ENCODE data around the gene RFX2. TPM values are rescaled to one million over a fixed set of nuclear protein-coding genes. Genes with fewer than 3 reads are reported as not detected.
"Not testable (repeated sequence)": the region's sequence is repeated elsewhere in the genome, so short reads cannot be mapped to it uniquely, and the experiment has no call there.

The RFX2 gene
- polyA plus RNA-seq, 3 donors: 6.9 to 11.1 (median 8.1) TPM

DNA sequence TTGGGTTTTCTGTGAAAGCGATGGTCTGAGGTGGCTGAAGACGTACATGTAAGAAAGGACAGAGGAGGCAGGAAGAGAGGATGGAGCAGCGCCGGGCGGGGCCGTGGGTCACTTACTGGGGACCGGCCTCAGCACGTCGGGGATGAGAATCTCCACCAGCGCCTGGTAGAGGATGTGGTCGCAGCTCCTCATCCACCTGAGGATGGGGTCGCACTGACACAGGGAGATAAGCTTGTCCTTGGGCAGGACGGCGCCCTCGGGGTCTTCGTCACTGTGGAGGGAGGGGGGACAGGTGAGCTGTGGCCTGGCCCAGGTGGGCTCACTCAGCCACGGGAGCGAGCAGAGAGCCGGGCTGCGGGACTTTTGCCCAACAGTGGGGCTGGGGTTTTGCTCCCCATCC is 103.4 kb downstream of the RFX2 start:
- no peak for DNase-seq (ENCODE audit: extremely low read depth in 1 of 11, low read depth in 9 of 11, low spot score in 4 of 11)

DNA sequence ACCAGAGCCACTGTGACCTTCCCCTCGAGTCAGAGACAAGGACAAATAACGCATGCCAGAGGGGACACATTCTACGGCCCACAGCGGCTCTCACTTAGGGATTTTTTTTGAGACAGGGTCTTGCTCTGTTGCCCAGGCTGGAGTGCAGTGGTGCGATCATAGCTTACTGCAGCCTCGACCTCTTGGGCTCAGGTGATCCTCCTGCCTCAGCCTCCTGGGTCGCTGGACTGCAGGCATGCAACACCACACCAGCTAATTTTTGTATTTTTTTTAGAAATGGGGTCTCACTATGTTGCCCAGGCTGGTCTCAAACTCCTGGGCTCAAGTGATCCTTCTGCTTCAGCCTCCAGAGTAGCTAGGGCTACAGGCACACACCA is 104.2 kb downstream of the RFX2 start:
- DNase-seq (ENCODE audit: extremely low read depth in 1 of 11, low read depth in 9 of 11, low spot score in 4 of 11): not testable (repeated sequence)

DNA sequence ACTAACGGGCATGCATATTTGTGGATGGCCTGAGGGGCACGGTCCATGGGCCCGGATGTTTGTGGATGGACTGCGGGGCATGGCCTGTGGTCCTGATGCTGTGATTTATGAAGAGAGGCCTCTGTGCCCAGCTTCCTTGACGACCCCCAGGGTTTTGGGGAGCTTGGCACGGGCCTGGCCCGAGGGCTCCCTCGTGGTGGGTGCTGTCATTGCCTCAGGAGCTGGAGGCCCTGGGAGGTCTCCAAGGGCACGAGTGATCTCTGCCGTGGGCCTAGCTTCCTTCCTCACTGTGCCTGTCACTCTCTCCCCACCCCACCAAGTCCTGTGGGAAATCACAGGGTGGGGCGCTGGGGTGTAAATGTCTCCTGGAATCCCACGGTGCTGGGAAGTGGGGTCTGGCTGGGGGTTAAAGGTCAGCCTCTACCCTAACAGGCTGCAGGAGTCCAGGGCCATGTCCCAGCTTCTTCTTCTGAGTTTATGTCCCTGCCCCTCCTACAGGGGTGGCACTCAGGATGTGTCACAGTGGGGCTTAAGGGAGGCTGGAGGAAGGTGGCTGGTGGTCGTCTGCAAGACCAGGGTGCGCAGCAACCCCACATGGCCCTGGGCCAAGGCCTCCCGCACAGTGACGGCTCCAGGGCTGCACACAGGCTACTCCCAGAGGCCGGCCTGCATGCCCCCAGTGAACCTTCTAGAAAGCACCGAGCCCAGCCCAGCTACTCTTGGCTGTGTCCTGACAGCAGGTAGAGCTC is 104.8 kb downstream of the RFX2 start:
- no peak for DNase-seq (ENCODE audit: extremely low read depth in 1 of 11, low read depth in 9 of 11, low spot score in 4 of 11)

DNA sequence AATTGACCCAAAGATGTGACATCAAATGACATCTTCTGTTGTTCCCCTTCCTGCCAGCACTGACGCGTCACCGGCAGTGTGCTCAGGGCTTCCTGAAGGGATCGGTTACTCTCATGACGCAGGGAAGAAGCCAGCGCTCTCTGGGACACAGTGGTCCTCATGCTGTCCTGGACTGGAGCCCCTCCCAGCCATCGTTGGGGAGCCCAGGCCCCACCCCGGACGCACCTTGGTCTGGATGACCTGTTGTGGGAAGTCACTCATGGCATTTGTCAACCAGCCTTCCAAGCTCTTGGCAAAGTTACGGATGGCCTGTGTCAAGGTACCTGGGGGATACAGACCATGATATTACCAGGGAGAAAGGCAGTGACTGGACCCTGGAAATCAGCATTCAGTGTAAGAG is 106.3 kb downstream of the RFX2 start:
- DNase-seq (ENCODE audit: extremely low read depth in 1 of 11, low read depth in 9 of 11, low spot score in 4 of 11): no peak

GRCh38 chr19:6002591-6002990 is 107.7 kb downstream of the RFX2 start:
- DNase-seq (ENCODE audit: extremely low read depth in 1 of 11, low read depth in 9 of 11, low spot score in 4 of 11): no peak

DNA sequence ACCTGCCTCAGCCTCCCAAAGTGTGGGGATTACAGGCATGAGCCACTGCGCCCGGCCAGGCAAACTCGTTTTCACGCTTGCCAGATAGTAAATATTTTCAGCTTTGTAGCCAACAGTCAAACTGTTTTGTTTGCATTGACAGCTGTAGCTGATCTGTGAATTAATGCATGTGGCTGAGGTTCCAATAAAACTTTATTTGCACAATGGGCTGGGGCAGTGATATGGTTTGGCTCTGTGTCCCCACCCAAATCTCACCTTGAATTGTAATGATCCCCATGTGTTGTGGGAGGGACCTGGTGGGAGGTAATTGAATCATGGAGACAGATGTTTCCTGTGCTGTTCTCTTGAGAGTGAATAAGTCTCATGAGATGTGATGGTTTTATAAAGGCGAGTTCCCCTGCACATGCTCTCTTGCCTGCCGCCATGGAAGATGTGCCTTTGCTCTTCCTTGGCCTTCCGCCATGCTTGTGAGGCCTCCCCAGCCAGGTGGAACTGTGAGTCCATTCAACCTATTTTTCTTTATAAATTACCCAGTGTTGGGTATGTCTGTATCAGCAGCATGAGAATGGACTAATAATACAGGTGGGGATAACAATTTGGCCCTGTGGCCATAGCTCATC is 110.0 kb downstream of the RFX2 start:
- no peak for DNase-seq (ENCODE audit: extremely low read depth in 1 of 11, low read depth in 9 of 11, low spot score in 4 of 11)

DNA sequence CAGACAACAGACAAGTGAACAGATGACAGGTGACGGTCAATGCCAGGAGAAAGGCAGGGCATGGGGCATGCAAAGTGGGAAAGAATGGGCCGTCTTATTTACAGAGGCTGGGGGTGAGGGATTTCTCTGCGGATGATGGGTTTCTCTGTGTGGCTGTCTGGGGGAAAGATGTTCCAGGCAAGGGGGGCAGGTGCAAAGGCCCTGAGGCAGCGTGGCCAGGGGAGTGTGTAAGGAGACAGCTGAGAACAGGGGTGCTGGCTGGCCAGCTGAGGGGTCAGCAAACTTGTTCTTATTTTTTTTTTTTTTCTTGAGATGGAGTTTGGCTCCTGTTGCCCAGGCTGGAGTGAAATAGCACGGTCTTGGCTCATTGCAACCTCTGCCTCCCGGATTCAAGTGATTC is 110.6 kb downstream of the RFX2 start:
- no peak for DNase-seq (ENCODE audit: extremely low read depth in 1 of 11, low read depth in 9 of 11, low spot score in 4 of 11)

DNA sequence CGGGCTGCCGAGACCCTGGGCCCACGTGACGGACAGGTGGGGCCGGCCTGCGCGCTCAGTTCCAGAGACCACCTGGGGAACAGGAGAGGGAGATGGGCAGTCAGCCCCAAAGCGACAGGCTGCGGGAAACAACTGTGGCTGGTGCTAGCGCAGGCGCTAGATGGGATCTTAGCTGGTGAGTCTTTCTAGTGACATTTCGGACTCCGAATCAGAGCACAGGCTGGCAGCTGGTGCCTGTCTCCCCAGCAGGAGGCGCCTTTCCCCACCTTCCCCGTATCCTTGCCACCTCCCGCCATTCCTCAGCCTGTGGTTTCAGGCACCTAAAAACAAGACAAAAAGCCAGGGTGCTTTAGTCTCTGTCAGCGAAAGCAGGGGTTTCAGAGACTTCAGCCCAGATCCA is 112.9 kb downstream of the RFX2 start:
- DNase-seq (ENCODE audit: extremely low read depth in 1 of 11, low read depth in 9 of 11, low spot score in 4 of 11): no peak

DNA sequence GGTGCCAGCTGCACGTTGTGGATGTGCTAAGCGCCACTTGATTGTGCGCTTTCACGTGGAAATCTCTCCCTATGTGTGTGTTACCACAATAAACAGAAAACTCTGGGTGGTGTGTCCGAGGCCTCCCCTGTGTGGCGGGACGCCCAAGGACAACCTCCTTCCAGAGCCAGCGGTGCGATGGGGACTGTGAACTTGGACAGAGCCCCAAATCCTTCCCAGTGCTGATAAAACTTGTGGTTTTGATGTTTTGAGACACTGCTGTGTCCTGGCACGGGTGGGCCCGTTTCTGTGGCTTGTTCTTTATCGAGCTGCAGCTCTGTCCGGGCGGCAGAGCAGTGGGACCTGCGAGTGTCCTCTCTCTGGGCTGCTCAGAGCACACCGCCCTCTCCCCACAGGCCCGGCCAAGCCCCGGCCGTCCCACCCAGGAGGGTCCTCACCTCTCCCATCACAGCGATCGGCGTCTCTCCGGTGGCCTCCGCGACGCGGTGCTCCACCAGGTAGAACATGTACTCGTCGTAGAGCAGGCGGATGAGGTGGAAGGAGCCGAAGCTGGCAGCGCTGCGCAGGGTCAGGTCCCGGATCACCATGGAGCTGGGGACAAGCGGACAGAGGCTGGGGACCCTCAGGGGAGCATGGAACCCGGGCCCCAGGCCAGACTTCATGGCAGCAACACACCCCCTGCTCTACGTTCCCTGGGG is 113.5 kb downstream of the RFX2 start:
- no peak for DNase-seq (ENCODE audit: extremely low read depth in 1 of 11, low read depth in 9 of 11, low spot score in 4 of 11)

DNA sequence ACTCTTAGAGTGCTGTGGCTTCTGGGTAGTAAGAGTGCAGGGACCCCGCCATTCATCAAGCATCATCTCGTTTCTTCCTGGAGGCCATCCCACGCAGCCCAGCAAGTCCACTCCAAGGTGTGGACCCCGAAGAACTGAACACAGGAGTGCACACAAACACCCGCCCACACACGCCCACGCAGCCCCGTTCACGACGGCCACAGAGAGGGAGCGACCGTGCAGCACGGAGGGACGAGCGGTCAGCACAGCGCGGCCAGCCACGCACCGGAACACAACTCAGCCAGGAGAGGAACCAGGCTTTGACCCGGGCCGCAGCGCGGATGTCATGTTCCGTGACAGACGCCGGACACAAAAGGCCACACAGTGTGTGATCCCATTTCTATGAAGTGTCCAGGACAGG is 114.2 kb downstream of the RFX2 start:
- no peak for DNase-seq (ENCODE audit: extremely low read depth in 1 of 11, low read depth in 9 of 11, low spot score in 4 of 11)

- DNase-seq (ENCODE audit: extremely low read depth in 1 of 11, low read depth in 9 of 11, low spot score in 4 of 11): no peak
Measured at GRCh38 chr19:5995606-5996005, 114.7 kb downstream of the RFX2 start.

GRCh38 chr19:5994405-5995165 is 115.7 kb downstream of the RFX2 start:
- DNase-seq (ENCODE audit: extremely low read depth in 1 of 11, low read depth in 9 of 11, low spot score in 4 of 11): no peak

GRCh38 chr19:5993648-5994358 is 116.5 kb downstream of the RFX2 start:
- peak in 9 of 11 donors; percentile 40 to 84 (median 68) for DNase-seq (ENCODE audit: extremely low read depth in 1 of 11, low read depth in 9 of 11, low spot score in 4 of 11)

DNA sequence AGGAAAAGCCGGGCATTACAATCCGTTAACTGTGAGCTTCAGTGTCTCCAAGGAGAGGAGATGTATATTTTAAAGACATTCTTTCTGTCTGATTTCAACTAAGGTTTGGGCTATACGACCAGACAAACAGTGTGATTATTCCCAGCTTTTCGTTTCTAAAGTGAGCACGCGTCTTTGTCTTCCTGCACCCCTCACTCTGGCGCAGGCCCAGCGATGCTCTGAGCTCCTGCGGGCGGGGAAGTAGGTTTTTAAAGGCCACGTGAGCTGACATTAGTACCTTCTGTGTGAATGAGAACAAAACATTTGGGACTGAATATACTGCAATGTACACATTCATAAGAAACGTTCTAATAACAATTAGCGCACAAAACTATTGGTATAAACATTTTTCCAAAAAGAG is 117.1 kb downstream of the RFX2 start:
- no peak for DNase-seq (ENCODE audit: extremely low read depth in 1 of 11, low read depth in 9 of 11, low spot score in 4 of 11)

GRCh38 chr19:5992756-5993155 is 117.5 kb downstream of the RFX2 start:
- no peak for DNase-seq (ENCODE audit: extremely low read depth in 1 of 11, low read depth in 9 of 11, low spot score in 4 of 11)

DNA sequence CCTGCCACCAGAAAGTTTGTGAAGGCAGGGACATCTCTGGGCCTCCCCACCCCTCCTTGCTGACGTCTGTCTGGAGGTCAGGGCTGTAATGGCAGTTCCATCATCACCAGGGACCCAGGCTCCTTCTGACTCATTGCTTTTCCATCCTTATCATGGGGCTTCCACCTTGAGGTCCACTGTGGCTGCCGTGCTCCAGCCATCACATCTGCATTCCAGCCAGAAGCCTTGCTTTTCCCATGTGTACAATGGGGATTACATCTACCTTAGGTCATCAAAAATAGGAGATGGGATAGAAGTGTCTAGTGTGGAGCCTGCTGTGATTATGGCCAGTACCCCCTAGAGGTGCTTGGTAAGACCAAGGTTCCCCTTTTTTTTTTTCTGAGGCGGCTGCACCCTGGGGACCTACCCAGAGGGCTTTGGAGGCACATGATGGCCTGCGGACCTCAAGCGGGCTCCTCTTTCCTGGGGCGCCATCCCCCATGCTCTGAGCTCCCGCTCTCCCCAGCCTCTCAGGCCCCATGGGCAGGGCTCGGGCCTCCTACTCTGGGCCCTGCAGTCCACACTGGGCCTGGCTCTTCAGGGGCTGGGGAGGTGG is 119.0 kb downstream of the RFX2 start:
- no peak for DNase-seq (ENCODE audit: extremely low read depth in 1 of 11, low read depth in 9 of 11, low spot score in 4 of 11)

DNA sequence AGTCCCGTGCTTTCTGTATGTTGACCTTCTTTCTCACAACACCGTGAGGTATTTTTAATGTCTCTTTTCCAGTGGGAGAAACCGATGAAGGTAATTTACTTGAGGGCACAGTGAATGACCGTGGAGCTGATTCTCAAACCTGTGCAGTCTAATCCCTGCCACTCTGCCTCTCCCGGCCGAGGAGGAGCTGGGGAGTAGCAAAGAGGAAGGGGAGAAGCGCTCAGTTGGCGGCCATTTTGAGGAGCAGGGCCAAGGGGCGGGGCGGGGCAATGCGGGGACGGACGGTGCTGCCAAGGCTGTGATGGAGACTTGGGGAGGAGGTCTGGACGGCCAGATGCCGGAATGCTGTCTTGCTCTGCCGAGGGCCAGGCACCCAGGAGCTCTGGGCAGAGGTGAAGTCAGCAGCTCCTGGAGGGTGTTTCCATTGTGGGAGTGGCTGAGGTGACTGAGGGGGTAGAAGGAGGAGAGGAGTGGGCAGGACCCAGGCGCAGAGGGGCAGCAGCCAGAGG is 120.0 kb downstream of the RFX2 start:
- DNase-seq (ENCODE audit: extremely low read depth in 1 of 11, low read depth in 9 of 11, low spot score in 4 of 11): no peak

GRCh38 chr19:5989388-5990074 is 120.8 kb downstream of the RFX2 start:
- no peak for DNase-seq (ENCODE audit: extremely low read depth in 1 of 11, low read depth in 9 of 11, low spot score in 4 of 11)

Measured in renal cortex interstitium (tissue), 11 donors.